HK-2 (cell line): ENCODE results near the gene CCDC80.
"Not testable (repeated sequence)": the region's sequence is repeated elsewhere in the genome, so short reads cannot be mapped to it uniquely, and the experiment has no call there.

Experiments
- DNase-seq: peaks from one replicate; pipeline ENCODE4 v3.0.0-alpha.2; 2018; ENCODE audit not compliant: unreplicated experiment

Gene CCDC80

GRCh38 chr3:112665009-112665408 is 24.1 kb upstream of the CCDC80 start:
- not testable (repeated sequence) for DNase-seq

GRCh38 chr3:112656043-112656442 is 15.1 kb upstream of the CCDC80 start:
- no peak for DNase-seq

GRCh38 chr3:112654979-112655378 is 14.0 kb upstream of the CCDC80 start:
- DNase-seq: no peak

GRCh38 chr3:112654492-112654891 is 13.5 kb upstream of the CCDC80 start:
- DNase-seq: no peak

GRCh38 chr3:112653881-112654300 is 12.9 kb upstream of the CCDC80 start:
- no peak for DNase-seq

- DNase-seq: peak; percentile 66
These were observed 12.4 kb upstream of the CCDC80 start for GRCh38 chr3:112653209-112653871.

GRCh38 chr3:112651516-112651915 is 10.6 kb upstream of the CCDC80 start:
- no peak for DNase-seq

GRCh38 chr3:112651071-112651470 is 10.1 kb upstream of the CCDC80 start:
- no peak for DNase-seq

- no peak for DNase-seq
These were observed 9.5 kb upstream of the CCDC80 start for GRCh38 chr3:112650482-112650881.

- no peak for DNase-seq
These were observed 8.5 kb upstream of the CCDC80 start for GRCh38 chr3:112649478-112649735.

- DNase-seq: peak; percentile 71
These were observed 6.2 kb upstream of the CCDC80 start for GRCh38 chr3:112647122-112647521.

- no peak for DNase-seq
These were observed 5.7 kb upstream of the CCDC80 start for GRCh38 chr3:112646623-112647022.

GRCh38 chr3:112644453-112644852 is 3.5 kb upstream of the CCDC80 start:
- no peak for DNase-seq

GRCh38 chr3:112643621-112644240 is 2.8 kb upstream of the CCDC80 start:
- no peak for DNase-seq

GRCh38 chr3:112642912-112643506 is 2.1 kb upstream of the CCDC80 start:
- DNase-seq: peak; percentile 92

- DNase-seq: no peak
These were observed 540 bp downstream of the CCDC80 start for GRCh38 chr3:112640276-112640929.

- DNase-seq: no peak
These were observed 1.3 kb downstream of the CCDC80 start for GRCh38 chr3:112639455-112640225.

GRCh38 chr3:112638327-112639020 is 2.5 kb downstream of the CCDC80 start:
- DNase-seq: no peak

- no peak for DNase-seq
These were observed 3.2 kb downstream of the CCDC80 start for GRCh38 chr3:112637700-112638099.

GRCh38 chr3:112635674-112636073 is 5.3 kb downstream of the CCDC80 start:
- DNase-seq: no peak

GRCh38 chr3:112634786-112635541 is 6.0 kb downstream of the CCDC80 start:
- no peak for DNase-seq
